Stimulated activated CD4-positive, alpha-beta T cell treated with anti-CD3 and anti-CD28 coated beads, Interleukin-12 subunit alpha, Interleukin-12 subunit beta, amount 100 ng/mL, for 24 hours (primary cell): Measurements from ENCODE around the gene ERP29.
"Not testable (repeated sequence)": the region's sequence is repeated elsewhere in the genome, so short reads cannot be mapped to it uniquely, and the experiment has no call there.

Experiments
- DNase-seq, 2 experiments: peaks; one replicate each; pipeline ENCODE4 v3.0.0-alpha.2; 2020; ENCODE audit warnings: low read depth in 2 of 2

Gene ERP29

DNA sequence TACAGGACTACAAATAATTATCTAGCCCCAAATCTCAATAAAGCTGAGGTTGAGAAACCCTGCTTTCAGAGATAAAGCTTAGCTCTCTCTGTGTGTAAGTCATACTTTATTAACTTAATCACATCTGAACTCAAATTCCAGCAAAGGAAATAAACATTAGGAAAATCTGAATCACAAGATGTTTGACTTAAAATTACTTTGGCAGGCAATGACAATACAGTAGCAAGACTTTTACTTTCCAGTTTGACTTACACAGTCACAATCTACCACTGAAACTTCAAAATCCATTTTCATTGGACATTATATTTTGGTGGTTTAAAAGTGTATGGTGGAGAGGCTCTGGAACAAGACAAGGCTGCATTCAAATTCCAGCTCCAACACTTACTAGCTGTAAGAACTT is 11.7 kb upstream of the ERP29 start:
- no peak for DNase-seq

DNA sequence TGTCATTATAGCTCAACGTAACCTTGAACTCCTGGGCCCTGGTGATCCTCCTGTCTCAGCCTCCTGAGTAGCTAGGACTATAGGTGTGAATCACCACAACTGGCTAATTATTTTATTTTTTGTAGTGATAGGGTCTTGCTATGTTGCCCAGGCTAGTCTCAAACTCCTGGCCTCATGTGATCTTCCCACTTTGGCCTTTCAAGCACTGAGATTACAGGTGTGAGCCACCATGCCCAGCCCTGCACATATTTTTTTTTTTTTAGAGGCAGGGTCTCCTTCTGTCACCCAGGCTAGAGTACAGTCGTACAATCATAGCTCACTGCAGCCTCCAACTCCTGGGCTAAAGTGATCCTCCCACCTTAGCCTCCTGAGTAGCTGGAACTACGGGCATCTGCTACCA is 9.2 kb upstream of the ERP29 start:
- no peak for DNase-seq

GRCh38 chr12:112005419-112006395 is 7.5 kb upstream of the ERP29 start:
- DNase-seq = no peak

- no peak for DNase-seq
These were observed 5.3 kb upstream of the ERP29 start for GRCh38 chr12:112007945-112008344.

DNA sequence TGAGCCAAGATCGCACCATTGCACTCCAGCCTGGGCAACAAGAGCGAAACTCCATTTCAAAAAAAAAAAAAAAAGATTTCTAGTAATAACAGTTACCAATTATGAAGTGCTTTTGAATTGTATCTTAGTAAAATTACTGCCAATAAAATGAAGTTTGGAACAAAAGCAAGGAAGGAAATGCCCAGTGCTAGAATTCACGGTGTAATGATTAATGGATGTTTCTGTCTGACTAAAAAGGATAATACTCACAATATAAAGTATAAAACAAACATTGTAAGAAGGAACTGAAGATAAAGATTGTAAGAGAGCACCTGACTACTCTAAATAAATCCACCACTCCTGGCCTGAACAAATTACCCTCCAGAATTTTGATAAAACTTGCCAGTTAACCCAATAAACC is 4.3 kb upstream of the ERP29 start:
- DNase-seq = no peak

DNA sequence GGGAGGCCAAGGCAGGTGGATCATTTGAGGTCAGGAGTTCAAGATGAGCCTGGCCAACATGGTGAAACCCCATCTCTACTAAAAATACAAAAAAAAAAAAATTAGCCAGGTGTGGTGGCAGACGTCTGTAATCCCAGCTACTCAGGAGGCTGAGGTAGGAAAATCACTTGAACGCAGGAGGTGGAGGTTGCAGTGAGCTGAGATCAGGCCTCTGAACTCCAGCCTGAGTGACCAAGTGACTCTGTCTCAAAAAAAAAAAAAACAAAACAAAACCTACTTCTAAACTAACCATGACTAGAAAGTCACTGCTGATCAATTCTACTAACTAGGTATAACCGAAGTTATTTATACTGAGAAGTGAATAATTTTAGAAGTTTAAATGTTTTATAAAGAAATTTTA is 3.6 kb upstream of the ERP29 start:
- DNase-seq = not testable (repeated sequence)

GRCh38 chr12:112010415-112011344 is 2.5 kb upstream of the ERP29 start:
- no peak for DNase-seq

- no peak for DNase-seq
These were observed 1.5 kb upstream of the ERP29 start for GRCh38 chr12:112011685-112012084.

DNA sequence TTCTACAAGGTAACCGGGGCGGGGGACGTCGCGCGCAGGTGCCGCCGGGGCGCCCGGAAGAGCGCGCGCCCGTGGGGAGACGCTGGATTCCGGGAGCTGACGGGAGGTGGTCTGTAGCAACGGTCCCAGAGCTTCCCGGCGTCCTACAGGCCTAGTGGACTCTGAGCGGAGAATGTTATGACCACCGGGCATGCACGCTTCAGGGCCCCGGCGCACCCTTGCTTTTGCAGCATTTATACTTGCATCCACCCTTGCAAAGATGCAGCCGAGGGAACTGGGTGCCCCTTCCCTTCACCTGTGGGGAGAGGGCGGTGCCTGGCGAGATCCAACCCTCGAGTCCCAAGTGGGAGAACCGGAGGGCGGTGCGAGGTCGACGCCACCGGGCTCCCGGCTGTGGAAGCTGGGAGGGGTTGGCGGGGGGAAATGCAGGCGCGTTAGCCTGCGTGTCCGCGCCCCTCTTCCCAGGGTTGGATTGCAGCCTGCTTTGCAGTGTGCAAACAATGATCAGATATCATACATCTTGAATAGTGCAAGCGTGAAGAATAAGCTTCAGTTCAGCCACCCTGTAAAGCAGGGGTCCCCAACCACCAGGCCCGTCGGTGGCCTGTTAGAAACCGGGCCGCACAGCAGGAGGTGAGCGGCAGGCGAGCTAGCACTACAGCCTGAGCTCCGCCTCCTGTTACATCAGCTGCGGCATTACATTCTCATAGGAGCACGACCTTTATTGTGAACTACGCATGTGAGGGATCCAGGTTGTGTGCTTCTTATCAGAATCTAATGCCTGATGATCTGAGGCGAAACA is 576 bp downstream of the ERP29 start:
- DNase-seq = peak; percentile 49 to 60

DNA sequence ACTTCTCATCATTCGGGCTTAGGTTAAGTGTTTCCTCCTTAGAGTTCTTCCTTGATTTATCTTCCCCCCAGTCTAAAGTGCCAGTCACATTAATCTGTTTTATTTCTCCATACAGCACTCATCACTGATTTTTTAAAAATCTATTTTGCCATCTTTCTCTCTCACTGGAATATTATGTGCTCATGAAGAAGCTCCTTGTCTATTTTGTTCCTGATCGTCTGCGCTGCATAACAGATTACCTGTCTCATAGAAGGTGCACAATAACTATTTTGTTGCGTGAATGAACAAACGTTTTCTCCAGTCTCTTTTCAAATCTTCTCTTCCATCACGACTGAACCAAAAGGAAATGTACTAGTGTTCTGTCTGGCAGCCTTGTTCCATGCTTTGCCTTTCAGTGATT is 2.7 kb downstream of the ERP29 start:
- no peak for DNase-seq

GRCh38 chr12:112017041-112017440 is 3.8 kb downstream of the ERP29 start:
- DNase-seq = no peak

DNA sequence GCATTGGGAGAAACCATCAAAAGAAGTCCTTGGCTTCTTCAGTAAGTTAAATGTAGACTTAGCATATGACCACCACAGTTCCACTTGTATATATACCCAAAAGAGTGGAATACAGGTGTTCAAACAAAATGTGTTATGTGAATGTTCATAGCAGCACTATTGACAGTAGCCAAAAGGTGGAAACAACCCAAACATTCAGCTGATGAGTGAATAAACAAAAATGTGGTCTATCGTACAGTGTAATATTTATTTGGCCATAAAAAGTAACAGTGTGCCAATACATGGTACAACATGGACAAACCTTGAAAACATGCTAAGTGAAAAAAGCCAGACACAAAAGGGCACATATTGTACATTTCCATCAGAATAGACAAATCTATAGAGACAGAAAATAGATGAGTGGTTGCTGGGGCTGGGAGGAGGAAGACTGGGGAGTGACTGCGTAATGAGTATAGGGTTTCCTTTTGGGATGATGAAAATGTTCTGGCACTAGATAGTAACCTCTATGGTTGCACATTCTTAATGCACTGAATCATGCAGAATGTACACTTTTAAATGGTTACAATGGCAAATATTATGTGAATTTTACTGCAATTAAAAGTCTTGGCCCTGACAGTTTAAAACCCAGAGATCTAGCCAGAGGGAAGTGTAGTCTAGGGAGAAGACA is 5.5 kb downstream of the ERP29 start:
- DNase-seq = no peak

DNA sequence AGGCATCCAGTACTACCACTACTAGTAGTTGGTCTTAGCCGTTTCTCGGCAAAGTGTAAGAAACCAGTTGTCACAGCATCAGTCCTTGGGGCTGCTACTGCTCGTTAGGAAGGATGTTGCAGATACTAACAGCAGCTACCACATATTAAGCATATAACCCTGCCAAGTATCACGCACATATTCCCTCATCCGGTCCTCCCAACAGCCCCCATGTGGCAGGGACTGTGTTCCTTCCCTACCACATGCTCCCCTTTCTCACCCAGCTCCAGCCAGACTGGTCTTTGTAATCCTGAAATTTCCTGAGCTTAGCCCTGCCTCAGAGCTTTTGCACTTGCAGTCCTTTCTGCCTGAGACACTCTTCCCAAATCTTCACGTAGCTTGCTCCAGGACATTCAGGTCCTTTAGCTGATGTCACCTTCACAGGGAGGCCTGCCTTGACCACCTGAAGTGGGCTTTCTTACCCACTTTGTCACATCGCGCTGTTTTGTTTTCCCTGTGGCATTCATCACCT is 7.8 kb downstream of the ERP29 start:
- DNase-seq = no peak

GRCh38 chr12:112022241-112023016 is 9.2 kb downstream of the ERP29 start:
- DNase-seq = no peak

DNA sequence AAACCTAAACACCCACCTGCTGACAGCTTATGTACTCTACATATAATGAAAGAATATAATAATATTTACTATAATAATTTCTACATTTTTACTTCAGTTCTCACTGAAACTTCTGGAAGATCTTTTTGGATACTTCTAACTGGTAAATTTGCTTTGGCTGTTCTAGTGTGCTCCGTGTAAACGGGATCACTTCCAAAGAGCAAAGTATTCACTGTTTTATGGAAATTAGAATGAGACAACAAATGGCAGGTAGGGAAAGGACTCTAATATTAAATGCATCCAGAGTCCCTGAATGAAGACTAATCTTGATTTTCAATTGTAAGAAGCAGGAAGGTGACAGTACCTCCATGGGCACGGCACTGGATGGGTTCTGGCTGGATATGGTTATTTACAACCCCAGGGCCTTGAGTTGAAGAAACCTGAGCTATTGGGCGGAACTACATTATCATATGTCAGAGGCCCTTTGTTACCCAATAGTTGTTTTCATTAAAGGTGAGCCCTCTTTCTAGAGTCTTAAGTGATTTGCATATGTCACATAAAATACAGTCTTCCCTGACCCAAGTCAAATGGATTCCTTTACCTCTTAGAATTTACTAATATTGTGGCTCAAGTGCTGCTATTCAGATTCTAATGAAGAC is 10.7 kb downstream of the ERP29 start:
- DNase-seq = no peak

DNA sequence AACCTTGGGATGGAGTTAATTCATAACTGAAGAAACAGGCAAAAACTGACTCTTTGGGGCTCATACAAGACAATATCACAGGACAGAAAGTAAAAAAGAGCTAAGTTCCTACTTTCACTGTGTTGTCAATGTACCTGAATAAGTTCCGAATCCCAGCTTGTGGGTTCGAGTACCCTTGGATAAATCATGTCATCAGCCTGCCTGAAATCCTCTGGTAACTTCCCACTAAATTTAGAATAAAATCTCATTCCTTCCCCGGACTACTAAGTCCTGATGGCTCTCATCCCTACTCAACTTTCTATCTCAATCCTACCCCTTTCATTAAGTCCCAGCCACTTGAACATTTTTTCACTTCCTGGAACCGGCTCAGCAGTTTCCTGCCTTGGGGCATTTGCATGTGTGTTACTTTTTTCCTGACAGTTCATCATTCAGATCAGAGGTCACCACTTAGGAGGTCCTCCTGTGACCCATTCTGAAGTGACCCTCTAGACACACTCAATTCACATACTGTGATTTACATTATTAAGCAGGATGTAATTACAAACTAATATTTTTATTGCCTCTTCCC is 12.7 kb downstream of the ERP29 start:
- no peak for DNase-seq

DNA sequence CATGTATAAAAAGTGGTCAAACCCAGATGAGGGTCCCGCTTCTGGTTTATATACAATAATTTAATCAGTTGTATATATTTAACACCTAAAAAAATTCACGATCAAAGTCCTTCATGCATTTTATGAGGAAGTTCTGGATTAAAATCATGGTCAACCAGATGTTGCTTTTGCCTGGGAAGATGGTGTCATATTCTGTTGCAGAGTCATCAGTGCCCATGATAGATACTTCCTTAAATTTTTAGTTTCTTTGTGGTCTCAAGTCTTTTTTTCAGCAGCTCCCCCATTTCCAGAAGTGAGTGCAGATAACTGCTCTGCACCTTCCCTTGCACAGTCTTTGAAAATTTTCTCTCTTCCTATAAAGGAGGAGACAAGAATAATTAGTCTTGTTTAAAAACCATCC is 16.1 kb downstream of the ERP29 start:
- DNase-seq = no peak

GRCh38 chr12:112031472-112031871 is 18.2 kb downstream of the ERP29 start:
- DNase-seq = no peak

DNA sequence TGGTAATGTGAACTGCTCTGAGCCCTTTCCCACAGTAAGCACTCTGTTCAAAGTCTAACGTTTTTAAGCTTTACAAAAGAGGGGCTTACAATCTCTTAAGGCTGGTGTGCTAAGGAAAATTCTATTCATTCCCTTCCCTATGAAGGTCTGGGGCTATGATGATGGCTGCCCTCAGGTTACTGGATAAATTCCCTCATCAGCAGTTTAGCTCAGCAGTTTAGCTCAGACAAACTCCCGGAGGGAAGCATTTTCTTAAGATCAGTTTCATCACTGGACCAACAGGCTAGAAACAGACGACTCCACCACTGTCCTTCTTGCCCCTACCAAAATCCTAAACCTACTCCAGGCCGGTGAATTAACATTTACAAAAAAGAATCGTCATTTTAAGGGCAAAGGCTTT is 19.1 kb downstream of the ERP29 start:
- DNase-seq = no peak
